Measurements from ENCODE around the gene CTBP2.
"Not testable (repeated sequence)": the region's sequence is repeated elsewhere in the genome, so short reads cannot be mapped to it uniquely, and the experiment has no call there.

Gene CTBP2

DNA sequence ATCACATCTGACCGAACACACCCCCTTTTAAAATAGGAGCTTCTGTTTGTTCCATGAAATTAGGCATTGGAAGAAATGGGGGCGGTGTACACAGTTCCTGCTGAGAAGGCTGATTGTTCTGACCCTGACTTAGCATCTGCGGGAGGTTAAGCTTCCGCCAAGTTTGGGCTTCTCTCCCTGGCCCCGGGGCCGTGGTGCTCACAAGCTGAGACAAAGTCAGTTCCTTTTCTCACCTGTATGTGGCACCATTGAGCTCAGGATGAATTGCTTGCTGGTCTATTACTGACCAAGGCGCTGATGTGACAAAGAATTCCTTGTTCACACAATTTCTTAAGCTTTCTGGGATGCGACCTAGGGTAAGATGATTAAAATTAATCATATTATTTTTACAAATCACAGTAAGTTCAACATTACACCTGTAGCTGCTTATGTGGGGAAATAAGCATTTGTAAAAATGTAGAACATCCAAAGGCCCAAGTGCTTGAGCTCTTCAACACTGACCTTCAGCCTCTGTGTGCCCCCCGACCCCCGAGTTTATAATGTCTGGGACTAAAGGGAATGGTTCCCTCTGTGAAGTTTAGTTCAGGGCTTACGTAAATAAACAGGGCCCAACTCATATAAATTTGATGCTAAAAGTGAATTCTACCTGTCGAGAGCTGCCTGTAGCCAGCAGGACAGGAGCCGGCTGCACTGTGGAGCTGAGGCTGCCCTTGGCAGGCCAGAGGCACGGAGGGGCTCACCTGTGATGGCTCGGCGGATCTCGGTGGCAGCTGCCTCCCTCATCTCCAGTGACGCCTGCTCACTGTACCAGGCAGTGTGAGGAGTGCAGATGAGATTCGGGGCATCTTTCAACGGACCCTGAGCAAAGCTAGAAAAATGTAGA is 167.7 kb downstream of the CTBP2 start:
- peak; percentile 17 to 35 for DNase-seq

DNA sequence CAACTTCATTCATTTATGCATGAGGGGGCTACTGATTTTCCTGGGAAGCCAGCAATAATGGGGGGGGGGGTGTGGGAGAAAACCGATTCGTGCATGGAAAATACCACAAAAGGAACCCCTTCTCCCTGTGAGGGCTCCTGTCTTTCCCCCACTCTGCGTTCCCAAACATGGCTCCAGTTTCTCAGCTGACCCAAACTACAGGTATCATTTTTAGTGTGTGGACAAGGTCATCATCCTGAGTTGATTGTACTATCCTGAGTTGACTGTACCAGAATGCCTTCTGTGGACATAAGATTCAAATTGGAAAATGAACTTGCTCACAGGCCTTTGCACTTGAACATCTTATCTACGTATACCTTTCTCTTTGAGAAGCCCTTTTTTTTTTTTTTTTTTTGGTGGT is 168.5 kb downstream of the CTBP2 start:
- no peak for DNase-seq

DNA sequence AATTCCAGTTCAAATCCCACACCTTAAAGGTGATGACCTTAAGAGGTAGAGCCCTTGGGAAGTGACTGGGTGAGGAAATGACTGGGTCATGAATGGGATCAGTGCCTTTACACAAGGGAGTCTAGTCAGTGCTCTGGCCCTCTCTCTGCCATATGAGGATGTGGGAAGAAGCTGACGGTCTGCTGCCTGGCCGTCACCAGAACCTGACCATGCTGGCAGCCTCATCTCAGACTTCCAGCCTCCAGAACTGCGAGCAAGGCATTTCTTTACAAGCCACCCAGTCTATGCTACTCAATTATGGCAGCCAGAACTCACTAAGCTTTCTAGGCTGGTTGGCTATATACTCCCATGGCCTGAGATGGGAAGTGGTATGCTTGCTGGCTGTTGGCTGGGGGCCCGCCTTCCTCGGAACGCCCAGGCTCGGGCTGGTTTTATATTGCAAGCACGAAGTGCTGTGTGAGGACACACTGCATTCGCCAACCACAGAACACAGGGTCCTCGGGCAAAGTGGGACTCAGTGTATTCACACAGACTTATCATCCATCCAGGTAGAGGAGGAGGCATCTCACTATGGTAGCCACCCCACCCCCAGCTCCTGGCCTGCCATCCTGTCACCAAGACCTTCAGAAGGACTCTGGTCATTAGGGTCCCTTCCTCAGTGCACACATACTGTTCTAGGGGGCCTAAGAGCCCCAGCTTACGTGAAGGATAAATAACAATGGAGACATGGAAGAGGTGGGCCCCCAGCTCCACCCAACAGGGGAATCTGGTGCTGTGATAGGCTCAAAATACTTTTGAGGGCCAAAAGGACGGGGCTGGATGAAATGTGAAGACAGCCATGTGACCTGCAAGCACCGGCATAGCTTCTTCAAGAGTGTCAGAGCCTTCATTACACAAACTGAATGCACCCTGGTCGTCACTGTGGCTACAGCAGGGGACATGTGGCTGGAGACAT is 169.4 kb downstream of the CTBP2 start:
- DNase-seq = no peak

DNA sequence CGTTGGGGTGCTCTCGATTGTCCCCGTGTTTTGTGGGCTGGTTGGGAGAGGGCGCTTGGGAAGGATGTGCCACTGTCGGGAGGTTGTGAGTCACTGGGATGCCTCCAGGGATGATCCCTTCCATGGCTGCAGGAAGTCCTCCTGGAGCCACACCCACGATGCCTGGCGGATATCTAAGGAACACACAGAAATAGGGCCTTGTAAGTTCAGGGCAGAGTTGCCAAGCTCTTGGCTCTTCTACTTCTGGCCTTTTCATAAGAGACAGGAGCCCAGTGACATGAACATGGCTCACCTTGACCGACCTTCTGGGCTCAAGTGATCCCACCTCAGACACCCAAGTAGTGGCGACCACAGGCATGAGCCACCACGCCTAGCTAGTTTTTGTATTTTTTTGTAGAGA is 170.8 kb downstream of the CTBP2 start:
- no peak for DNase-seq

DNA sequence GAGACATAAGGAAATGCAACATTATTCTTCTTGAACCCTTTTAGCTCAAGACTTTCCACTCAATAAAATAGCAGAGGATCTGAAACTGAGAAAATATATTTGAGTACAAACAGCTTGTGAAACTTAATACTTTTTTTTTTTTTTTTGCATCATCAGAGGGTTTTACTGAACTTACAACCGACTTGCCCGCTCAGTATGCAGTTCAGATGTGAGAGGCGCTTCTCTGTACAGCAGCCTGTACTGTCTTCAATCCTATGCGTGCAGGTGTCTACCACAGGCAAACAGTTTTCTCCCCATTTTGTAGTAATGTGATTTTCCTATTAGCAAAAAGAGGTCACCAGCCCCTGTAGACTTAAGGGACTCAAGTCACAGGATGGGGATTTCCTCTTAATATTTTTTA is 171.6 kb downstream of the CTBP2 start:
- DNase-seq = not testable (repeated sequence)

DNA sequence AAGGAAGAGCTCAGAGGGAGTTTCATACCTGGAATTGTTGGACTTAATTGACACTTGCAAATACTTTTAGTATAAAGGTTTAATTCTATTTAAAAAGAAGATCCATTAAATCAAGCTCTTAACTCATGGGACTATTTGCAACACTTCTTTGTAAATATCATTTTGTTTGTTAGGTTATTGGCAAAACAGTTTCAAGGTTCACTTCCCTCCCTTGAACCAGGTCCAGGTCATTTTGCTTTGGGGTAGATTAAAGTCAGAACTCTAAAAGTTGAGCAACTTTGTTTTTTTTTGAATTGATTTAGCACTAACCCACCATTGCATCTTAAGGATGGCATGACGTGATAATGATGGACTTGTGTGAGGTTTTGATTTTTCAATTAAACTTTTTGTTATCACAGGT is 172.6 kb downstream of the CTBP2 start:
- DNase-seq = no peak

DNA sequence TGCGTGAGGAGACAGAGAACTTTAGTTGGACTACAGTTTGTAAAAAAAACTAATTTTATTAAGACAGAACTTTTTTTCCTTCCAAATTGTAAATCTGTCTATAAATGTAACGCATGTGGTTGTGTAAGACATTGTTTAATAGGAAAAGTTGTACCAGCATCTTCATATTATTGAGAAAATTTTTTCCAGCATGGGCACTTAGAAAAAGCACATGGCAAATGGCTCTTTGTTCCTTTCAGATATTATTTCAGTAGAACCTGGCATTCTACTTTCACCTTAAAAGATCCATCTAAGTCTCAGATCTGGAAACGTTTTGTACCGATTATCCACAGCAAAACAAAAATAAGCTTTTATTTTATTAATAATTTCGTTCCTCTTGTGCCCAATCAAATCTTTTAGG is 175.2 kb downstream of the CTBP2 start:
- DNase-seq = no peak

DNA sequence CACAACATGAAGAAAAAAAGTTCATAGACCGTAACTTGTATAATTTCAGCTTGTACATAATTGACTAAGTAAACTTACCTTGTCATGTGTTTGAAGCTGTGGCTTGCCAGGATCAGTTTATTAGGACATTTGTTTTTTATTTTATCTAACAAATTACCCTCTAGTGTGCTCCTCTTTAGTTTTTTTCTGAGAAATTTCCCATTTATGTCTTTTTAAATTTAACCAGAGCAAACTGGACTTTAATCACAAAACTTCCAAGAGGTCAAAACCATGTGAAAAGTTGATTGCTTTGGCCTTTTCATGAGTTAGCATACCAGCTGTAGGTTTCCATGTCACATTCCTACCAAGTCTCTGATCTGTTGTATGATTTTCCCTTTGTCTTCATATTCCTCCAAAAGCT is 176.0 kb downstream of the CTBP2 start:
- DNase-seq = no peak

DNA sequence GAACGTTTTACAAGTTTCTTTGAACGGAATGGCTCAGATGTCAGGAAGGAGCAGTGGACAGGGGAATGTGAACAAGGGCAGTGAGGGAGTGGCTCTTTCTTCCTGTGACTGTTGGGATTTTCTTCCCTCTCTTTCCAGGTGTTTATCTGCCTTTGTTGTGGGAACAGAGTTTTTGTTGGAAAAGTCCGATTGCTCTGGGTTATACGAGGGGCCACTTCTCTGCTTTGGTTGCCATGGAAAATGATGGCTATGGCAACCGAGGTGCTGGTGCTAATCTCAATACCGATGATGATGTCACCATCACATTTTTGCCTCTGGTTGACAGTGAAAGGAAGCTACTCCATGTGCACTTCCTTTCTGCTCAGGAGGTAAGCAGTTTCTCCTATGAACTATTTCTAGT is 177.0 kb downstream of the CTBP2 start:
- DNase-seq = no peak

DNA sequence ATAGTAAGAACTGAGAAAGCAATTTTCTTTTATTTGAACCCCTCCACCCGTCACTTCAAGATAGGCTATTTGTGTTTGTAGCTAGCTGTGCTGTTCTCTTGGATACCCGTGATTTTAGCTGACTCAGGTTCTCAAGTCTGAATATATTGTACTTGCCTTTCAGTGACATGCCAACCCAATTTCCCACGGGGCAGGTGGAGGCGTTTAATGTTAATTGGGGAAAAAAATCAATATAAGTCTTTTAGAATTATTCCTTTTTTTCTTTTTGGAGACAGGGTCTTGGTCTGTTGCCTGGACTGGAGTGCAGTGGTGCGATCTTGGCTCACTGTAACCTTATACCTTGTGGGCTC is 182.0 kb downstream of the CTBP2 start:
- DNase-seq = no peak

DNA sequence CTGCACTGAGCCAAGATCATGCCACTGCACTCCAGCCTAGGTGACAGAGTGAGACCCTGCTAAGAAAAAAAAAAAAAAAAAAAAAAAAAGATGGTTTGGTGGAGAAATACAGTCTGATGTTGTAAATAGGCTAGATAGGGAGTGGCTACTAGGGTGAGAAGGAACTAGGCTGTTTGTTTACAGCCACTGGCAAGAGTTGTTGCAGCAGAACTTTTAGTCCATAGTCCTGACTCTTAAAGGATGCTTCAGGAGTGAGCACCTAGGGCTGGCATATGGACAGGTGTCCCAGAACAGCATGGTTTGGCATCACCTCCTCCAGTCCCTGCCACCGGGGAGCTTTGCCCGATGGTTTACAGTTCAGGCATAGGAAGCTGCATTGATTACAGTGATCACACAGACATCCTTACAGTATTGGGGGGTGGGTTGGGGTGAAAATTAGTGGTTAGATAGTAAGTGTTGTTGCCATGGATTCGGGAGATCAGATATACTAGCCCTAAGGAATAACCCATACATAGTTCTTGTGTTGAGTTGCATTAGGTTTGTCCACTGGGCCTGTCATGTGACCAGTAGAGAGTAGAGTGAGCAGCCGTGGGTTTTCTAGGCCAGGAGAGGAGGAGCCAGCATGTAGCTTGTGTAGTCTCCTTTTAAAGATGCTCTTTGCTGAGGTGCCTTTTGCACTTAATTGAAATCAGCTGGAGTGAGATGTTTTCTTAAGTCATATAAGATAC is 182.6 kb downstream of the CTBP2 start:
- no peak for DNase-seq

DNA sequence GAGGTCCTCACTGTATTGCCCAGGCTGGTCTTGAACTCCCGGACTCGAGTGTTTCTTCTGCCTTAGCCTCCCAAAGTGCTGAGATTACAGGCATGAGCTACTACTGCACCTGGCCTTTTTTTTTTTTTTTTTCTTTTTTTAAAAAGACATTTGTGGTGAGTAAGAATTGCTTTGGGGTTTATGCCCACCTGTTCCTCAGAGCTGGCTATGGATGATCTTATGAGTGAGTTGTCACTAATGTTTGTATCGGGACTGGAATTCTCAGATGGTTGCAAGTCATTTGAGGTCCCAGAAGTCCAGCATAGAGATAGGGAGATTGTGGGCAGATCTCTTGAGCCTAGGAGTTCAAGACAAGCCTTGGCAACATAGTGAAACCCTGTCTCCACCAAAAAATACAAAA is 183.2 kb downstream of the CTBP2 start:
- DNase-seq = no peak

DNA sequence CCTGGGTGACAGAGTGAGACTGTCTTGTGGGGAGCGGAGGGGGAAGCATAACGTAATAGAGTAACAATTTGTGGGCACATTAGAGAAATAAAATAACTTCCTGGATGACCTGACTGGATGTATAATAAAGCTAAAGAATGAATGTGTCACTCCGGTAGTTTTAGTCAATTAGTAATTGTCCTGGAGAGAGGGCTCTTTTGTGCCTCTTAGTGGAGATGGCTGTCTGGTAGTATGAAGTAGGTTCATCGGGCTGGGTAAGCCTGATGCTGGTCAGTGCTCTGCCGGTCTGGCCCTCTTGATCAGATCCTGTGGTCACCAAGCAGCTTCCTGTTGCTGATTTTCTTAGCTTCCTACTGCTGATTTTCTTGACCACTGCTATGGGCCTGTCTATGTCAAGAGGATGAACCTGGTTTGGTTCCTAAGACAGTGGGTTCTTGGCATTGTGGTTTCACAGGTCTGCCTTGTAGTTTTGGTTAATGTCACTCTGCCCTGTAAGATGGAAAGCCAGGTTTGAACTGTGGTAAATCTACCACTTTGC is 184.3 kb downstream of the CTBP2 start:
- peak in 1 of 2 donors; percentile 10 for DNase-seq

DNA sequence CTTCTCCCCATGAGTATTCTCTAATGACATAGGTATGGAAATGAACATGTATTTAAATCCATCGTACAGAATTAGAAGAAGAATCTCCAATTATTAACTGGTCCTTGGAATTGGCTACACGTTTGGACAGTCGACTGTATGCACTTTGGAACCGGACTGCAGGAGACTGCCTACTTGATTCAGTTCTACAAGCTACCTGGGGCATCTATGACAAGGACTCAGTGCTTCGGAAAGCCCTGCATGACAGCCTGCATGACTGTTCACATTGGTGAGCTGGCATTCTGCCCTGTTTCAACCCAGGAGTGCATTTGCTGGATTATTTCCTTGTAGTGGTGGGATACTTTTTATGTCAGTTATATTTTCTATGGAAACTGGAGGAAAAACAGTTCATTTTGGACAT is 186.2 kb downstream of the CTBP2 start:
- no peak for DNase-seq

DNA sequence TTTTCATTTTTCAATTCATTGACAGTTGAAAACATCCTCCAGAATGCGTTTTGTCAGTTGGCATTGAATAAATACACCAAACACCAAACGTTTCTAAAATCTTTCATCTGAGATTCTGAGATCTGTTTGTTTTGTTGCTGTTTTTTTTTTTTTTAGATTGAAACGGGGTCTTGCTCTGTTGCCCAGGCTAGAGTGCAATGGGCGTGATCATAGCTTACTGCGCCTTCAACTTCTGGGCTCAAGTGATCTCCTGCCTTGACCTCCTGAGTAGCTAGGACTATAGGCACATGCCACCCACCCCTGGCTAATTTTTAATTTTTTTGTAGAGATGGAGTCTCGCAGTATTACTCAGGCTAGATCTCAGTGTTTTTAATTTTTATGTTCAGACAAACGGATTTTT is 187.7 kb downstream of the CTBP2 start:
- no peak for DNase-seq

DNA sequence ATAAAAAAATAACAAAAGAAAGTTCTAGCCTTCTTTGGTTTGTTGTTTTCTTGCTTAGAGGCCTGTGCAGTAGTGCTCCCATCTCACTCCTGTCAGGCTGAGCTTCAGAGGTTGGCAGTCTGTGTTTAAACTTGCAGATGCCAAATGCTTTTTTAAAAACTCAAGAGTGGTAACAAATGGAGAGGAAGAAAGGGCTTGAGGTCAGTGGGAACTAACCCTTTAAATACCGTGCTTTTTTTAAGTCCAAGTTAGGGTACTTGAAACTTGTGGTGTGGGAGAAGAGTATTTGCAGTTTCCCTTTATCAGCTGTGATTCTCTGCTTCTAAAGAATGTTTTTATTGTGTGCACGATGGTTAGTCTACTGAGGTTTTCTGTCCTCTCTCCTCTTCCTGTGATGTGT is 189.1 kb downstream of the CTBP2 start:
- DNase-seq = no peak

DNA sequence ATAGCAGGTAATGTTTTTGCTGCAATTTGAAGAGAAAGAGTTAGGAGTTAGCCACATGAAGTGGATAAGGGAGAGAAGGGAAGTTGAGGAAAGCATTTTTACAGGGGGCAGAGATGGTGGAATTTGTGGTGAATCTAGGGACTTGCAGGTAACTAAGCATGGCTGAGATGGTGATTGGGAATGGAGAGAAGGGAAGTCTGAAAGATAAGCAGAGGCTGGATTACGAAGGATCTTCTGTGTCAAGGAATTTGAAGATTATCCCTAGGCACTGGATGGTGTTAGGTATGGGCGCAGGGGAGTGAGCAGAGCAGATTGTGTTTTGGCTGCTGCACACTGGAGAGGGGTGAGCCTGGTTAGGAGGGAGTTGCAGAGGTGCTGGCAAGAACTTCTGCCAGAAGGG is 193.1 kb downstream of the CTBP2 start:
- DNase-seq = no peak

DNA sequence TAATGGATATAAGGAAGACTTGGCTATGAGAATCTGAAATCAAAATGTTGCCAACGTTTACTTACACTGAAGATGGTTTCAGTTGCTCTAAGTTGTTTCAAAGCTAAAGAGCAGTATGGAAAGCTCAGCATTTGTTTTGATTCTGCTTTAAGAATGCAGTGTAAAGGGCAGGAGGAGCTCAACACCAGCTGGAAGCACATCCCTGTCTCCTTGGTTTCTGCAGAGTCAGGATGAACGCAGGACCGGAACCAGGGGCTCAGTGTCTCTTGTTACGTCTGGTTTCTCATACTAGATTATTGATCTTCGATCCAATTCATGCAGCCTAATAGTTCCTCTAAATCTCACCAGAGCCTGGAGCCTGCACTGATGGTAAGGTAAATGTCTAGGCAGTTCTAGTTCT is 194.4 kb downstream of the CTBP2 start:
- DNase-seq = no peak

DNA sequence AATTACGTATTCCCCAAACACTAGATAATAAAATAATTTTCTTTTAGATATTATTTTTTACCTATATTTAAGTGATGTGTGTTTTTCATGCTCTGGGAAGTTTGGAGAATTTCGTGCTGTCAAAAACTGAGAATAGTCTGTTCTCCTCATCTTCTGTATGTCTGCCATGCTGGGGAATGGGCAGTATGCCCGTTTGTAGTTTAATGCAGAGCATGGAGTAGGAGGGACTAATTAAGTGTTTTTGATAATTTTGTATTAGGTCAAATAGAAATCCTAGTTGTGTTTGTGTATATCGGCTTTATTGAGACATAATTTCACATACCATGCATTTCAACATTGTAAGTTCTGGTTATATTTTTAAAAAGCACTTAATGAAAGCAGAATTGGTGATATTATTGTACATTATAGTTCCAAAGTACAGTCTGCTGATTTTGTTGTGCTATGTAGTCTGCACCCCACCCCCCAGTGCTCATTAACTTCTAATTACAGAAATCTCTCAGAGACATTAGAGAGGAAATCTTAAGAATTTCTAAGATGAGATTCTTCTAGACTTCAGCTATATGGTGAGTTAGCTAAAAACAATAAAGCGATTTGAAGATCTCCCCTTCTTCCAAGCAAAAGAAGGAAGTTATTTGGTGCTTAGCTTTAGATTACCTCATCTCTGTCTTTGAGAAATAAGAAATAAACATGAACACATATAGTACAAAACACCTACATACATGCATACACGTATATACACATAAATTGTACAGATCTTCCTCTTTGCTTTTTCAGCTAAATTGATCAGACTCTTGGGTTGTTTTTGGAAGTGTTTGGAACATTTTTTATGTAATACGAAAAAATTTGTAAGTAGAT is 196.3 kb downstream of the CTBP2 start:
- no peak for DNase-seq

DNA sequence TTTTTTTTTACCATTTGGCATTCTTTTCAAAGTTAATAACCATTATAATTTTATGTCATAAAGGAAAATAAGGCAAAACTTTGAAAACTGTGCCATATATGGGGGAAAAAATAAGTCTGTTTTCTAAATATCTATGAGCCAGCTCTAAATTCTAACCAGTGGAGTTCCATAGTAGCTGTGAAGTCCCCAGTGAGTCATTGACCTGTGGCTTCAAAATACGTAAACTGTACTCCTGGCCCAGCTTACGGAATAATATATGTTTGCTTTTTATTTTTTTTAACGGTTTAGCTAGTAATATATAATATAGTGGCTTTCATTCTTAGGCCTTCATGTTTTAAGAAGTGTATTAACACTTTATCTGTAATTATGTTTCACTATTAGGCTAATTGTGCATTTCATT is 197.9 kb downstream of the CTBP2 start:
- DNase-seq = no peak

DNA sequence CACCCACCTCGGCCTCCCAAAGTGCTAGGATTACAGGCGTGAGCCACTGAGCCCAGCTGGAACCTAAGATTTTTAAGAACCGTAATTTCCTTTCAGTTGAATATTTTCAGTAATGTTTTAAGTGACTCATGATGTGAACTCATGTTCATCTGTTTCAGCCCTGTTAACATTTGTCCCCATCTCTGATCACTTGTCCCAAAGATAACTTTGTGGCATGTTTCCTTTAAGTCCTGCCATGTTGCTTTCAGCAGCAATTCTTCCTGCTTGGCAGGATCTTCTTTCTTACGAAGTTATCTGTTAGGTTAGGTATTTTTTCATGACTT is 199.2 kb downstream of the CTBP2 start:
- DNase-seq = no peak

DNA sequence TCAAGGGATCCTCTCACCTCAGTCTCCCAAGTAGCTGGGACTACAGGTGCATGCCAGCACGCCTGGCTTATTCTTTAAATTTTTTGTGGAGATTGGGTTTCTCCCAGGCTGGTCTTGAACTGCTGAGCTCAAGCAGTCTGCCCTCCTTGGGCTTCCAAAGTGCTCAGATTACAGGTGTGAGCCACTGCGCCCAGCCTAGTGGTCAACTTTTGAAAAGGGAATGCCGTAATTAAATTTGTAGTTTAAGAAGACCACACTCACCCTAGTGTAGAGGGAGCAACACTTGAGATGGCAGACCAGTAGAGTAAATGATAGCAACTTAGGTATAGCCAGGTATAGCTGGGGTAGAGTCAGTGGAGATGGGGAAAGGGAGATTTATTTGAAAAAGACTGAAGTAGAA is 200.8 kb downstream of the CTBP2 start:
- DNase-seq = no peak
